WERI-Rb-1 (cell line): ENCODE results near the gene NUDCD3.

ENCODE experiments used
- DNase-seq: peaks from one replicate; pipeline ENCODE4 v3.0.0-alpha.2; 2020
- H3K27ac ChIP-seq: fragments of 250-450 bp; sonication (Bioruptor Pico); 2 replicates; pipeline ENCODE4 v1.5.1; 2020; ENCODE audit warnings: mild to moderate bottlenecking, moderate library complexity
- H3K27me3 ChIP-seq: fragments of 250-450 bp; sonication (Bioruptor Pico); 2 replicates; pipeline ENCODE4 v1.5.1; 2021; ENCODE audit warnings: mild to moderate bottlenecking, low read depth, moderate library complexity; ENCODE audit not compliant: insufficient read depth, severe bottlenecking
- H3K36me3 ChIP-seq: fragments of 250-450 bp; sonication (Bioruptor Pico); 2 replicates; pipeline ENCODE4 v1.5.1; 2020; ENCODE audit warnings: mild to moderate bottlenecking, moderate library complexity
- H3K4me3 ChIP-seq: 2 replicates; pipeline ENCODE4 v1.5.1; 2011; ENCODE audit warnings: low read depth, mild to moderate bottlenecking, control low read depth, low read length
- H3K9me3 ChIP-seq: fragments of 250-450 bp; sonication (Bioruptor Pico); 2 replicates; pipeline ENCODE4 v1.5.1; 2021; ENCODE audit warnings: mild to moderate bottlenecking, moderate library complexity; ENCODE audit not compliant: severe bottlenecking
- TF ChIP-seq, protein P1 (sequence below): IDR thresholded peaks from 2 replicates; pipeline ENCODE4 v1.5.1; 2011; ENCODE audit warnings: low read depth, mild to moderate bottlenecking, control low read depth, inconsistent platforms, low read length

NUDCD3 gene

GRCh38 chr7:44367475-44368043 lies 122.9 kb downstream of the NUDCD3 start:
- Histone ChIP-seq H3K36me3 (no peaks in the 10 kb centered on the region), H3K27ac (no peak overlapping the region), H3K27me3 (no peaks in the 10 kb centered on the region), H3K9me3 (no peaks in the 10 kb centered on the region), H3K4me3 (no peak overlapping the region)
- DNase-seq = no peak
- TF ChIP-seq, protein P1, sequence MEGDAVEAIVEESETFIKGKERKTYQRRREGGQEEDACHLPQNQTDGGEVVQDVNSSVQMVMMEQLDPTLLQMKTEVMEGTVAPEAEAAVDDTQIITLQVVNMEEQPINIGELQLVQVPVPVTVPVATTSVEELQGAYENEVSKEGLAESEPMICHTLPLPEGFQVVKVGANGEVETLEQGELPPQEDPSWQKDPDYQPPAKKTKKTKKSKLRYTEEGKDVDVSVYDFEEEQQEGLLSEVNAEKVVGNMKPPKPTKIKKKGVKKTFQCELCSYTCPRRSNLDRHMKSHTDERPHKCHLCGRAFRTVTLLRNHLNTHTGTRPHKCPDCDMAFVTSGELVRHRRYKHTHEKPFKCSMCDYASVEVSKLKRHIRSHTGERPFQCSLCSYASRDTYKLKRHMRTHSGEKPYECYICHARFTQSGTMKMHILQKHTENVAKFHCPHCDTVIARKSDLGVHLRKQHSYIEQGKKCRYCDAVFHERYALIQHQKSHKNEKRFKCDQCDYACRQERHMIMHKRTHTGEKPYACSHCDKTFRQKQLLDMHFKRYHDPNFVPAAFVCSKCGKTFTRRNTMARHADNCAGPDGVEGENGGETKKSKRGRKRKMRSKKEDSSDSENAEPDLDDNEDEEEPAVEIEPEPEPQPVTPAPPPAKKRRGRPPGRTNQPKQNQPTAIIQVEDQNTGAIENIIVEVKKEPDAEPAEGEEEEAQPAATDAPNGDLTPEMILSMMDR = no peak

- no peak for DNase-seq
- no peak overlapping the region for H3K27ac ChIP-seq
Measured at GRCh38 chr7:44366986-44367385, 123.5 kb downstream of the NUDCD3 start.

GRCh38 chr7:44353668-44354067 lies 136.8 kb downstream of the NUDCD3 start:
- TF ChIP-seq, protein P1 = no peak
- no peak for DNase-seq
- Histone ChIP-seq H3K9me3 (no peaks in the 10 kb centered on the region), H3K27me3 (no peaks in the 10 kb centered on the region), H3K4me3 (no peak overlapping the region), H3K27ac (no peak overlapping the region), H3K36me3 (no peaks in the 10 kb centered on the region)

More at GRCh38 chr7:44366986-44367385, 123.5 kb downstream of the NUDCD3 start:
- Histone ChIP-seq H3K4me3 (no peak overlapping the region), H3K27me3 (no peaks in the 10 kb centered on the region), H3K9me3 (no peaks in the 10 kb centered on the region), H3K36me3 (no peaks in the 10 kb centered on the region)
- TF ChIP-seq, protein P1 = no peak

DNA sequence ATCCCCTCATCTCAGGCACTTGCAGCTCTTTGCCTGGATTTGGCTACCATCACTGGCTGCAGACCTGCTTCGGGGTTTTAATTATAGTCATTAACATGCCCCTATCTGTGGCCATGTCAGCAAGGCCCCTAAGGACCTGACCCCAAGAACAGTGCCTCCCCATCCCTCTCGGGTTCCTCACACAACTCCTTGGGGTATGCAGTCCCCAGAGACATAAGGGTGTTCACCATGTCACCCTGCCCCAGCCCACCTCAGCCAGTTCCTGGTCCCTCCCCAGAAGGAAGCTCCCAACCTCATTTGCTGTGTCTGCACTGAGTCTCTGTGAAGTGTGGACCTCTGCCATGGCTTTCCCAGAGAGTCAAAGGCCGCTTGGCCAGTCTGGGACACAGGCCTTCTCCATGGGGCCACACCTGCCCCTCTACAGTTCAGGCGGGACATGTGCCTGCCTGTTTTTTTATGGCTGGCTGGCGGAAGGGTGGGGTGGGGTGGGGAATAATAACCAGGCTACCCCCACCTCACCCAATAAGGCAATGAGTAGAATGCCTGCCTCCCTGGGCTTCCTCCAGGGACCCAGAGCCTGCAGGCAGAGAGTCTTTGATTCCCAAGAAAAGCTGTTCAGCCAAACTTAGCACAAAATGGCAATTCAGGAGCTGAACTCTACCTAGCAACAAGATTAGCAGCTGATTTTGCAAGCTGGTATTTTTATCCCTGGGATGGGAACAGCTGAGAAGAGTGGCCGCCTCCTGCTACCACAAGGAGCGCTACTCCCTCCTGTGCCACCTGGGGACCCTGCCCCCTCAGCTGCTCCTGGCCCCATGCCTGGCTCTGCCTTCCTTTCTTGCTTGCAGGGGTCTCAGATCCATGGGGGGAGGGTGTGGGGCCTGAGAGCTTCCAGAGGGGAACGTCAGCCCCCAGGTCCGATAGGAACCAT lies 141.3 kb downstream of the NUDCD3 start:
- TF ChIP-seq, protein P1 = peak; percentile 57
- no peaks in the 10 kb centered on the region for H3K36me3 ChIP-seq

GRCh38 chr7:44348300-44348699 lies 142.2 kb downstream of the NUDCD3 start:
- TF ChIP-seq, protein P1 = peak; percentile 57

More for the DNA sequence above, 141.3 kb downstream of the NUDCD3 start:
- no peak for DNase-seq
- Histone ChIP-seq H3K27ac (no peak overlapping the region), H3K27me3 (no peaks in the 10 kb centered on the region), H3K9me3 (no peaks in the 10 kb centered on the region), H3K4me3 (no peak overlapping the region)

More at GRCh38 chr7:44348300-44348699, 142.2 kb downstream of the NUDCD3 start:
- no peaks in the 10 kb centered on the region for H3K27me3 ChIP-seq
- DNase-seq = peak; percentile 21
- H3K27ac ChIP-seq = no peak overlapping the region
- no peak overlapping the region for H3K4me3 ChIP-seq
- H3K36me3 ChIP-seq = no peaks in the 10 kb centered on the region
- H3K9me3 ChIP-seq = no peaks in the 10 kb centered on the region
